Neural progenitor cell (in vitro differentiated cells): Measurements from ENCODE around the gene KCNK7.

Experiments used
- EZH2 ChIP-seq: fragments of 200-600 bp; sonication (generic); IDR thresholded peaks from 2 replicates; pipeline ENCODE4 v1.6.1; 2017; ENCODE audit warnings: antibody characterized with exemption, mild to moderate bottlenecking, moderate library complexity
- EZH2phosphoT487 ChIP-seq: fragments of 200-600 bp; sonication (generic); IDR thresholded peaks from 2 replicates; pipeline ENCODE4 v1.6.1; 2017; ENCODE audit warnings: antibody characterized with exemption
- TF ChIP-seq, protein P1 (sequence below): fragments of 200-600 bp; sonication (generic); IDR thresholded peaks from 2 replicates; pipeline ENCODE4 v1.5.1; 2017; ENCODE audit warnings: antibody characterized with exemption, mild to moderate bottlenecking

DNA sequence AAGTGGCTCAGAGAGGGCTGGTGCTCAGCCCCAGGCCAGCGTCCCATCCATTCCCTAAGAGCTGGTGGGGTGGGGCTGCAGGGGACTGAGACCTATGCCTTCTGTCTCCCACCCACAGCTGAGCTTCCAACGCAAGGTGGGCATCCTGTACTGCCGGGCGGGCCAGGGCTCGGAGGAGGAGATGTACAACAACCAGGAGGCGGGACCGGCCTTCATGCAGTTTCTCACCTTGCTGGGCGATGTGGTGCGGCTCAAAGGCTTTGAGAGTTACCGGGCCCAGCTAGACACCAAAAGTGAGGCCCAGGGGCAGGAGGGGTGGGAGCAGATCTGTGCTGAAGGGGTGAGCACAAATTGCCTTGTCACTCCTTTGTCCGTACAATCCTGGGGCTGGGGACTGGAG lies 49.2 kb upstream of the KCNK7 start:
- TF ChIP-seq, protein P1, sequence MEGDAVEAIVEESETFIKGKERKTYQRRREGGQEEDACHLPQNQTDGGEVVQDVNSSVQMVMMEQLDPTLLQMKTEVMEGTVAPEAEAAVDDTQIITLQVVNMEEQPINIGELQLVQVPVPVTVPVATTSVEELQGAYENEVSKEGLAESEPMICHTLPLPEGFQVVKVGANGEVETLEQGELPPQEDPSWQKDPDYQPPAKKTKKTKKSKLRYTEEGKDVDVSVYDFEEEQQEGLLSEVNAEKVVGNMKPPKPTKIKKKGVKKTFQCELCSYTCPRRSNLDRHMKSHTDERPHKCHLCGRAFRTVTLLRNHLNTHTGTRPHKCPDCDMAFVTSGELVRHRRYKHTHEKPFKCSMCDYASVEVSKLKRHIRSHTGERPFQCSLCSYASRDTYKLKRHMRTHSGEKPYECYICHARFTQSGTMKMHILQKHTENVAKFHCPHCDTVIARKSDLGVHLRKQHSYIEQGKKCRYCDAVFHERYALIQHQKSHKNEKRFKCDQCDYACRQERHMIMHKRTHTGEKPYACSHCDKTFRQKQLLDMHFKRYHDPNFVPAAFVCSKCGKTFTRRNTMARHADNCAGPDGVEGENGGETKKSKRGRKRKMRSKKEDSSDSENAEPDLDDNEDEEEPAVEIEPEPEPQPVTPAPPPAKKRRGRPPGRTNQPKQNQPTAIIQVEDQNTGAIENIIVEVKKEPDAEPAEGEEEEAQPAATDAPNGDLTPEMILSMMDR, result no peak
- TF ChIP-seq EZH2phosphoT487 (no peak), EZH2 (no peak)
